Mucosa of gallbladder (tissue), 1 donor: ENCODE measurements around the gene SMIM45.
"Not testable (repeated sequence)": the region's sequence is repeated elsewhere in the genome, so short reads cannot be mapped to it uniquely, and the experiment has no call there.

Experiments
- DNase-seq: peaks from one replicate; pipeline ENCODE4 v3.0.0-alpha.2; 2020; ENCODE audit warnings: low spot score
- donor health status: DM: no; HTN: no; CAD: no.

Gene SMIM45

GRCh38 chr22:41934284-41935014, 17.5 kb upstream of the SMIM45 start:
- DNase-seq: no peak

- DNase-seq: no peak
These were observed 17.0 kb upstream of the SMIM45 start for GRCh38 chr22:41935015-41935351.

GRCh38 chr22:41935509-41935908, 16.4 kb upstream of the SMIM45 start:
- no peak for DNase-seq

GRCh38 chr22:41936894-41937169, 15.1 kb upstream of the SMIM45 start:
- no peak for DNase-seq

GRCh38 chr22:41939981-41940831, 11.7 kb upstream of the SMIM45 start:
- DNase-seq: peak; percentile 85

GRCh38 chr22:41940832-41941765, 10.9 kb upstream of the SMIM45 start:
- peak; percentile 92 for DNase-seq

- DNase-seq: no peak
These were observed 8.2 kb upstream of the SMIM45 start for GRCh38 chr22:41943661-41944209.

GRCh38 chr22:41946629-41947423, 5.1 kb upstream of the SMIM45 start, which contains the start of gene CENPM:
TSS of gene CENPM (minus strand) at chr22:41947152. CDS start at chr22:41947076, 76 bp downstream.
- peak; percentile 91 for DNase-seq

- no peak for DNase-seq
These were observed 4.4 kb upstream of the SMIM45 start for GRCh38 chr22:41947424-41948080.

GRCh38 chr22:41948142-41948541, 3.8 kb upstream of the SMIM45 start:
- no peak for DNase-seq

GRCh38 chr22:41948928-41949296, 3.0 kb upstream of the SMIM45 start:
- DNase-seq: not testable (repeated sequence)

- DNase-seq: no peak
These were observed 2.5 kb upstream of the SMIM45 start for GRCh38 chr22:41949297-41949965.

- no peak for DNase-seq
These were observed 763 bp downstream of the SMIM45 start for GRCh38 chr22:41952713-41953112.

- no peak for DNase-seq
These were observed 6.1 kb downstream of the SMIM45 start for GRCh38 chr22:41957941-41958556.

- no peak for DNase-seq
These were observed 11.6 kb downstream of the SMIM45 start for GRCh38 chr22:41963453-41964111.

GRCh38 chr22:41964112-41964491, 12.2 kb downstream of the SMIM45 start:
- no peak for DNase-seq

- no peak for DNase-seq
These were observed 14.3 kb downstream of the SMIM45 start for GRCh38 chr22:41966225-41966606.

- DNase-seq: peak; percentile 70
These were observed 14.8 kb downstream of the SMIM45 start for GRCh38 chr22:41966607-41967240.

GRCh38 chr22:41968601-41969000, 16.7 kb downstream of the SMIM45 start:
- DNase-seq: no peak
